Epithelial cell of proximal tubule (primary cell): Measurements from ENCODE around the gene CCNF. TPM values are rescaled to one million over a fixed set of nuclear protein-coding genes. Genes with fewer than 3 reads are reported as not detected.
"Not testable (repeated sequence)": the region's sequence is repeated elsewhere in the genome, so short reads cannot be mapped to it uniquely, and the experiment has no call there.

Experiments used
- DNase-seq: peaks from one replicate; pipeline ENCODE4 v3.0.0-alpha.2; 2011; ENCODE audit warnings: low read depth
- H3K4me3 ChIP-seq: 2 replicates; pipeline ENCODE4 v1.5.1; 2011; ENCODE audit warnings: low read depth, mild to moderate bottlenecking, low read length
- CTCF ChIP-seq: conservative IDR thresholded peaks from 2 replicates; pipeline ENCODE4 v1.5.1; 2012; ENCODE audit warnings: low read depth, mild to moderate bottlenecking, low read length
- total RNA-seq: library from RNA; depleted of rRNA; stranded (reverse); fragments of >200 nt; gene quantifications from 2 replicates; pipeline ENCODE4 v1.2.3, GENCODE V29; 2015

CCNF gene
- total RNA-seq, 1 donor from 2014 or later = 47.5 TPM

GRCh38 chr16:2428051-2428783 lies 1.0 kb upstream of the CCNF start:
- TF ChIP-seq CTCF = peak; percentile 45
- no peak for DNase-seq
- H3K4me3 ChIP-seq = peak overlapping the region; percentile 82

GRCh38 chr16:2428784-2429033 lies 538 bp upstream of the CCNF start:
- peak overlapping the region; percentile 82 for H3K4me3 ChIP-seq
- DNase-seq = no peak
- no peak for TF ChIP-seq CTCF

- no peak for TF ChIP-seq CTCF
- DNase-seq = no peak
- H3K4me3 ChIP-seq = peak overlapping the region; percentile 74
These were observed 770 bp downstream of the CCNF start for GRCh38 chr16:2429771-2430663.

GRCh38 chr16:2432286-2432685 lies 3.0 kb downstream of the CCNF start:
- no peak for DNase-seq
- H3K4me3 ChIP-seq = no peak overlapping the region
- peak; percentile 30 for TF ChIP-seq CTCF

- no peak for TF ChIP-seq CTCF
- no peak overlapping the region for H3K4me3 ChIP-seq
- no peak for DNase-seq
These were observed 3.7 kb downstream of the CCNF start for GRCh38 chr16:2432801-2433505.

- not testable (repeated sequence) for DNase-seq, H3K4me3 ChIP-seq
These were observed 6.0 kb downstream of the CCNF start for GRCh38 chr16:2435236-2435635.

- no peak for TF ChIP-seq CTCF
- DNase-seq = no peak
- no peak overlapping the region for H3K4me3 ChIP-seq
These were observed 6.9 kb downstream of the CCNF start for GRCh38 chr16:2436110-2436509.
